Skin epidermis (tissue), 12 donors: Measurements from ENCODE around the gene SPP1.
"Not testable (repeated sequence)": the region's sequence is repeated elsewhere in the genome, so short reads cannot be mapped to it uniquely, and the experiment has no call there.

Experiments used
- H3K27ac ChIP-seq, 21 experiments: fragments of 200-600 bp; sonication (generic) in 11 of 21; one replicate each; pipeline ENCODE4 v1.5.0; 2020; ENCODE audit warnings: mild to moderate bottlenecking in 3 of 21, inconsistent platforms in 2 of 21, moderate library complexity in 2 of 21
- H3K4me3 ChIP-seq, 7 experiments: fragments of 200-600 bp; sonication (generic) in 2 of 7; one replicate each; pipeline ENCODE4 v1.5.0; 2020; ENCODE audit warnings: inconsistent platforms in 2 of 7, mild to moderate bottlenecking in 2 of 7, moderate library complexity in 1 of 7

SPP1 gene

DNA sequence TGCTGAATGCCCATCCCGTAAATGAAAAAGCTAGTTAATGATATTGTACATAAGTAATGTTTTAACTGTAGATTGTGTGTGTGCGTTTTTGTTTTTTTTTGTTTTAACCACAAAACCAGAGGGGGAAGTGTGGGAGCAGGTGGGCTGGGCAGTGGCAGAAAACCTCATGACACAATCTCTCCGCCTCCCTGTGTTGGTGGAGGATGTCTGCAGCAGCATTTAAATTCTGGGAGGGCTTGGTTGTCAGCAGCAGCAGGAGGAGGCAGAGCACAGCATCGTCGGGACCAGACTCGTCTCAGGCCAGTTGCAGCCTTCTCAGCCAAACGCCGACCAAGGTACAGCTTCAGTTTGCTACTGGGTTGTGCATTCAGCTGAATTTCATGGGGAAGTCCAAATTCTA, at the start of gene SPP1:
Gene SPP1, plus strand, starts transcription at position 249 of the 400 bp plus-strand sequence. CDS start 1,182 bp downstream, outside the sequence.
- H3K27ac ChIP-seq, result no peak within 1 kb of the TSS
- H3K4me3 ChIP-seq, result no peak within 1 kb of the TSS

GRCh38 chr4:87926554-87927098, 48.9 kb upstream of the SPP1 start:
- Histone ChIP-seq H3K27ac (no peak overlapping the region), H3K4me3 (no peak overlapping the region)

DNA sequence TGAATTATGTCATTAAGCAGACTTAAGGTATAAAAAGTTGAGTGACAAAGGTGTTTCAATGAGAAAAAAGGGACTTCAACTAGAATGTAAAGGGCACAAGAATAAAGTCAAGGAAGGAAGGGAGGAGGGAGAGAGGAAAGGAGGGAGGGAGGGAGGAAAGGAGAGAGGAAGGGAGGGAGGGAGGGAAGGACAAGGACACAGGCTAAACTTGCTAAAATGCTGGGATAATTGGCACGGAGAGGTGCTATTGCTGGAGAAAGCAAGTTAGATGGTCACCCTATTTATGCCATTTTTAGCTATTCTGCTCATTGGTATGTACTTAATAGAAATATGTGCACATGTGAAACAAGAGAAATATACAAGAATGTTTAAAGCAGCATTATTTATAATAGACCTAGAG, 44.9 kb upstream of the SPP1 start:
- Histone ChIP-seq H3K4me3 (no peak overlapping the region), H3K27ac (no peak overlapping the region)

DNA sequence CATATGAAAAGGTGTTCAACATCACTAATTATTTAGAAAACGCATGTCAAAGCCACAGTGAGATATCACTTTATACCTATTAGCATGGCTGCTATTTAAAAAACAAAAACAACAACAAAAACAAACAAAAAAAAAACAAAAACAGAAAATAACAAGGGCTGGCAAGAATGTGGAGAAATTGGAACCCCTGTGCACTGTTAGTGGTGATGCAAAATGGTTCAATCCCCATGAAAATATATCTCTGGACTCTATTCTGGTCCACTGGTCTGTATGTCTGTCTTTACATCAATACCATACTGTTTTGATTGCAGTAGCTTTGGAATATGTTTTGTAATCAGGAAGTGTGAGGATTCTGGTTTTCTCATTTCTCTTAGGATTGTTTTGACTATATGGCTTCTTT, 43.6 kb upstream of the SPP1 start:
- H3K27ac ChIP-seq, result no peak overlapping the region
- no peak overlapping the region for H3K4me3 ChIP-seq

GRCh38 chr4:87932718-87933141, 42.8 kb upstream of the SPP1 start:
- Histone ChIP-seq H3K27ac (no peak overlapping the region), H3K4me3 (no peak overlapping the region)

GRCh38 chr4:87933337-87933736, 42.2 kb upstream of the SPP1 start:
- Histone ChIP-seq H3K27ac (no peak overlapping the region), H3K4me3 (no peak overlapping the region)

DNA sequence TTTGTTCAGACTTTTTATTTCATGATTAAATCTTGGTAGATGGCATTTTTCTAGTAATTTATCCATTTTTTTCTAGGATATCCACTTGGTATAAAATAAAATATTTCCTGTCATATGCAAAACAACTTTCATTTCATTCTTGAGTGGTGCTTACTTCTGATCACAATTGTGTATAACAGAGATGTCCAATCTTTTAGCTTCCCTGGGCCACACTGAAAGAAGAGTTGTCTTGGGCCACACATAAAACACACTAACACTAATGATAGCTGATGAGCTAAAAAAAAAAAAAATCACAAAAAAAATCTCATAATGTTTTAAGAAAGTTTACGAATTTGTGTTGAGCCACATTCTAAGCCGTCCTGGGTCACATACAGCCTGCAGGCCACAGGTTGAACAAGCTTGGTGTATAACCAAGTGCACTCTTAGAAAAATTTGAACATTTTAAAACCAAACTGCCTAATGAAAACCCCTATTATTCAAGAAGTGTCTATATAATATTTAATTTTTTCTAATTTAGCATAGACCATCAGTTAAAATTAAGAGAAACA, 41.3 kb upstream of the SPP1 start:
- Histone ChIP-seq H3K4me3 (no peak overlapping the region), H3K27ac (no peak overlapping the region)

DNA sequence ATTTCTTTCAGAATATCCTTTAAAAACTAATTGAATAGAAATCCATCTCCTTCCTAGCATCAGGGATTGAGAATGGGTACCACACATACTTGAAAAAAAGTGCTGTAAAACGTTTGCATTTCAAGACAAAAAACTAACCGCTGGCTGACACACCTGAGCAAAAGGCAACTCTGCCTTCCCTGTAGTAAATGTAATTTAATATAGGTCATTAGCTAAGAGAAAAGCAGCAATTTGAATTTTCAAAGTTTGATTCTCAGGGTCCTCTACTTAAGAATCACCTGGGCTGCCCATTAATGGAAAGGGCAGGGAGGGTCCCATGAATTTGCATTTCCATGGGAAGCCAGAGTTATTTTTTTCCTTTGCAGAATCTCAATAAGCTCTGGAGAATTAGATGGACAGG, 40.5 kb upstream of the SPP1 start:
- H3K27ac ChIP-seq, result no peak overlapping the region
- H3K4me3 ChIP-seq, result no peak overlapping the region

GRCh38 chr4:87935954-87936353, 39.6 kb upstream of the SPP1 start:
- not testable (repeated sequence) for H3K27ac ChIP-seq, H3K4me3 ChIP-seq

- Histone ChIP-seq H3K27ac (no peak overlapping the region), H3K4me3 (no peak overlapping the region)
Measured at GRCh38 chr4:87937523-87937922, 38.0 kb upstream of the SPP1 start.

DNA sequence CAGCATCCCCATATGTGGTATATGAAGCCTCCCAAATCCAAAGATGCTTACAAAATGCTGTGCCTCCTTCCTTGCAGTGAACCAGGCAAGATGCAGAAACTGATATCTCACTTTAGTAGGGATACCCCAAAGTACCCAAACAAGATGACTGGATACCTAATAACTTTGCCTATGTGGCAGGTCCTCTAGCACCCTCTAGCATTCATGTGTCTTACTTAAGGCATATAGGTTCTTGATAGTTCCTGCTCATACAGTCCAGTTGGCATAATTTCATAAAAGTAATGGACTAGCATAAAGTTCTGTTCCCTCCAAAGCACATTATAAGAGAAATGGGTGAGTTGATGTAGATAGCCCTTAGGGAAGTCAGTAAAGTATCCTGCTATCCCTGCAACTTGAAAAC, 36.8 kb upstream of the SPP1 start:
- Histone ChIP-seq H3K27ac (no peak overlapping the region), H3K4me3 (no peak overlapping the region)

- H3K27ac ChIP-seq, result no peak overlapping the region
- H3K4me3 ChIP-seq, result no peak overlapping the region
Measured at GRCh38 chr4:87939978-87940690, 35.4 kb upstream of the SPP1 start.

DNA sequence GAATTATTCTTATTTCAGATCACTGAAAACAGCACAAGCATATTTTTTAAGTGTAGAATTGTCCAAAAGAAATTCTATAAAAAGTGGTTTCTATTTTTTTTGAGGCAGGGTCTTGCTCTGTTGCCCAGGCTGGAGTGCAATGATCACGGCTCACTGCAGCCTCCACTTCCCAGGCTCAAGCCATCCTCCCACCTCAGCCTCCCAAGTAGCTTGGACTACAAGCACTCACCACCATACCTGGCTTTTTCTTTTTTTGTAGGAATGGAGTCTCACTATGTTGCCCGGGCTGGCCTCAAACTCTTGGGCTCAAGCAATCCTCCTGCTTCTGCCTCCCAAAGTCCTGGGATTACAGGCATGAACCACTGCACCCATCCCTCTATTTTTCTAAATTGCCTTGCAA, 34.7 kb upstream of the SPP1 start:
- H3K27ac ChIP-seq, H3K4me3 ChIP-seq: not testable (repeated sequence)

- Histone ChIP-seq H3K27ac (no peak overlapping the region), H3K4me3 (no peak overlapping the region)
Measured at GRCh38 chr4:87941537-87942392, 33.7 kb upstream of the SPP1 start.

DNA sequence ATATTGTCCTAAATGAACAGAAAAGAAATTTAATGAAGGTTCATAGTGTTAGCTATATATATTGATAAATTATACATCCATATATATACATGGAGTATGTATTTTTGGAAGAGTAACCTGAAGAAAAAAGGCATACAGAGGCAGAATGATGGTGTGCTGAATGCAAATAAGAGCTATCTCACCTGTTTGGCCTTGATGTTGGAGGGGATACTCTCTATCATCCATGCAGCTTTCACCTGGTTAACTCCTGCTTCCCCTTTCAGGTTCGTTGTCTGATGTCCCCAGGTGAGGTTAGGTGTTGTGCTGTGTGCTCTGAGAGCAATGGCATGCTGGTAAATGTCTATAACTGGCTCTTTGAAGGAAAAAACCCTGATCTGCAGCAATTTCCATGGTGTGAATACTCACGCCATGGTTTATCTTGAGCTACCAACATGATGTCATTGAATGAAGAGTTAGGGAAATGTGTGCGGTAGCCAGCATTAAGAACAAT, 31.8 kb upstream of the SPP1 start:
- Histone ChIP-seq H3K4me3 (no peak overlapping the region), H3K27ac (no peak overlapping the region)

DNA sequence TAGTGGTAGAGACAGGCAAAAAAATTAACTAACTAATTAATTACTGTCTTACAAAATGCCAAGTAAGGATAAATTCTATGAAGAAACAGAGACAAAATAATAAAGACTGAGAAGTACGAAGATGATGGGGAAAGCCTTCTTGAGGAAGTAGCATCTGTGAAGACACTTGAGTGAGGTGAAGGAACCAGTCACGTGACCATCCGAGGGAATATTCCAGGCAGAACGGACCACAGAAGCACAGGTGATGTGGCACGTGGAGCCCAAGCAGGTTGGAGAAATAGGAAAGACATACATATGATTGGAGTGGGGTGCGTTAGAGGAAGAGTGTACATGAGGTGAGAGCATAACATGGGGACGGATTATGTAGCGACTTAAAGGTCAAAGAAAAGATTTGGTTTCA, 30.5 kb upstream of the SPP1 start:
- Histone ChIP-seq H3K4me3 (no peak overlapping the region), H3K27ac (no peak overlapping the region)

DNA sequence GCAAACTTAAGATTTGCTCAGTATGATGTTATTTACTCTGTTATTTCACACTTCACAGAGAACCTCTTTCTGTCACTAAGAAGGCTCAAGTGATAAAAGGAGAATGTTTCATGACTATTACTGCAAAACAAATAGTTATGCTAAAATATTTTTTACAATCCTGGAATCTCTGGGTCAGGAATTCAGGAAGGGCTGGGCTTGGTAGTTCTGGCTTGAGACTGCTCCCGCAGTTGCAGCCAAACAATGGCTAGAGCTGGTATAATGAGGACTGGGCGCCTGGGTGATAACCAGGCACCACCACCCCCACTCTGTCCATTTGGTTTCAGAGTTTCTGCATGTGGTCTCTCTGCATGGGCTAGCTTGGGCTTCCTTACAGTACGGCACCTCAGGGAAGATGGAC, 28.7 kb upstream of the SPP1 start:
- Histone ChIP-seq H3K4me3 (no peak overlapping the region), H3K27ac (no peak overlapping the region)

- H3K4me3 ChIP-seq, result no peak overlapping the region
Measured at GRCh38 chr4:87947381-87948160, 27.9 kb upstream of the SPP1 start.

GRCh38 chr4:87949961-87950360, 25.6 kb upstream of the SPP1 start:
- H3K27ac ChIP-seq, result no peak overlapping the region

More at GRCh38 chr4:87947381-87948160, 27.9 kb upstream of the SPP1 start:
- H3K27ac ChIP-seq, result no peak overlapping the region

DNA sequence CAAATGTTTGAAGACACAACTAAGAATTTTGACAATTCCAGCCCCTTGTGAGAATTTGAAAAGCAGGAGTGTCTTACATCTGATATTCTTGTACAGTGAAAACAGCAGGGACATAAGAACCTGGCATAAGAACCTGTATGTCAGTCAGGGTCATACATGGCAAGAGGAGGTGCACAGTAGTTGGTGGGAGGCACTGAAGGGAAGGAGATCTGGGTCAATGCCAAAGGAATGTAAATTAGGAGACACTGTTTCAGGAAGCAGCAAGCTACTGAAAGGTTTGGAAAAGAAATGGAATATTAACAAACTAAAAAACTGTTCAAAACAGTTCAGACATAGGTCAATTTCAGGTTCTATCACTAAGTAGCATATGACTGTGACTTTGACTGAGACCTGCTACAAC, 25.0 kb upstream of the SPP1 start:
- Histone ChIP-seq H3K4me3 (no peak overlapping the region), H3K27ac (no peak overlapping the region)

More at GRCh38 chr4:87949961-87950360, 25.6 kb upstream of the SPP1 start:
- no peak overlapping the region for H3K4me3 ChIP-seq
